Measurements from ENCODE around the gene PGAP1.

PGAP1 gene

GRCh38 chr2:196792865-196793264 is 133.6 kb downstream of the PGAP1 start:
- DNase-seq (ENCODE audit: low read depth): no peak

- no peak for DNase-seq (ENCODE audit: low read depth)
Measured at GRCh38 chr2:196783431-196784094, 142.9 kb downstream of the PGAP1 start.
